ENCODE data around the gene CAMTA1. TPM values are rescaled to one million over a fixed set of nuclear protein-coding genes. Genes with fewer than 3 reads are reported as not detected.

CAMTA1 gene
- total and polyA plus RNA-seq, 9 of the 15 experiments (the other 6 are each of a cell fraction or from before 2014, with no cell fraction given) = 43.9 to 161 (median 65.9) TPM

DNA sequence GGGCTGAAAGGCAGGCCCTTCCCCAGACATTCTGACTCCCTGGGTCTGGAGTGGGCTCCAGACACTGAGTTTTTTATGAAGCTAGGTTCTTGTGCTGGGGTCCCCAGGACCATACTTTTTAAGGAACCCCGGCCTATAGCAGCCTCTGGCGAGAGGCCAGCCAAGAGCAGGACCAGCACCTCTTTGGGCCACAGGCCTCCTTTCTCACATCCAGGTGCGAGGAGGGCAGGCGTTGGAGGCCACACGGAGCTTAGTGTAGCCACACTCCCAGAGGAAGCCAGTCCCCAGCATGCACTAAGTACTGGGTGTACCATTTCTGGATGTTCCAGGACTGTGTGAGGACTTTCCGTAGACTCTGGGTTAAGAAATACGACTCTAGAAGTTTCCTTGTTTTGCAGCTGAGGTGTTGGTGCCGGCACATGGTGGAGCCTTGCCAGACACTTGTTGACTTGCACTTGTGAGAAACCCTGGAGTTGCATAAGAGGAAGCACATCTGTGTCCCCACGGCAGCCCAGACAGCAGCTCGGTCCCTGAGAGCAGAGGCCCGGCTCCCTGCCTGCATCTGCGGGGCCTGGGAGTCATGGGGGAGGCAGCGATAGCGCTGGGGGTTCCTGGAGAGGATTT, 863.6 kb downstream of the CAMTA1 start:
- Histone ChIP-seq H3K4me1 (replicated peaks in 1 of 2; ENCODE audit: control insufficient read depth in 2 of 2, insufficient read depth in 2 of 2, low read length in 2 of 2) (peaks cover 0 to 9% of the 10 kb centered on the region in 2 experiments; a peak in 1 of 5 replicates), H3K9ac (ENCODE audit: insufficient read depth in 1 of 2, low read depth in 2 of 2, low read length in 2 of 2) (no peak overlapping the region), H3K36me3 (ENCODE audit: control insufficient read depth, insufficient read depth, low read length) (no peaks in the 10 kb centered on the region), H3K4me3 (no peak overlapping the region), H4K20me1 (replicated peaks; ENCODE audit: control insufficient read depth, insufficient read depth, low read length) (peaks cover 9% of the 10 kb centered on the region; the same call in 1 of the 2 replicates), H3K27me3 (ENCODE audit: control insufficient read depth in 2 of 2, insufficient read depth in 2 of 2, low read length in 2 of 2) (peaks cover 14 to 46% of the 10 kb centered on the region in 2 experiments; a peak in 3 of 5 replicates), H3K9me3 (replicated peaks; ENCODE audit: control insufficient read depth, insufficient read depth, low read depth, low read length) (no peaks in the 10 kb centered on the region), H2AFZ (ENCODE audit: low read depth, low read length) (no peak overlapping the region), H3K27ac (ENCODE audit: extremely low read depth, low read depth, low read length) (no peak overlapping the region), H3K4me2 (ENCODE audit: insufficient read depth, low read length) (no peak overlapping the region), H3K9me1 (ENCODE audit: control insufficient read depth, insufficient read depth, low read length) (peaks cover 7% of the 10 kb centered on the region), H3K79me2 (ENCODE audit: control insufficient read depth, insufficient read depth, low read length) (no peaks in the 10 kb centered on the region)
- BruUV-seq (replicated peaks) = no TSS peak
- FAIRE-seq (no peak), DNase-seq (ENCODE audit: extremely low read depth in 1 of 4, low spot score in 3 of 4) (no peak), ATAC-seq (no peak)
- WGBS (ENCODE audit: insufficient coverage, low coverage, missing lambda C conversion rate) = 1% methylated on average over 14 of the region's 14 CpGs
- intact Hi-C loops (cut with micrococcal nuclease) = loop anchor here (5.0 to 10.0 kb wide), 2 partner anchors 194 to 427 kb away; no protein-coding TSS in a partner anchor
- CTCF ChIA-PET (ENCODE audit: low intra/inter-chr PET ratio) = no interaction called here
- in situ Hi-C loops (cut with MboI) = loop anchor here (10.0 kb wide), 1 partner anchor 424 kb away; no protein-coding TSS in a partner anchor
- no peak for TF ChIP-seq BCL6 (CRISPR knock-in tag; IDR thresholded peaks at IDR 0.05)
- TF ChIP-seq ZNF408 (CRISPR knock-in tag; IDR thresholded peaks at IDR 0.05; ENCODE audit: low read depth) = no peak
- TF ChIP-seq SUPT5H (IDR thresholded peaks at IDR 0.05) = no peak
- no peak for TF ChIP-seq HNRNPL (IDR thresholded peaks at IDR 0.05; ENCODE audit: low read depth, low read length)
- no peak for TF ChIP-seq OTX1 (CRISPR knock-in tag; IDR thresholded peaks at IDR 0.05)
- TF ChIP-seq RBM15 (IDR thresholded peaks at IDR 0.05; ENCODE audit: insufficient read depth, low read length) = no peak
- no peak for TF ChIP-seq MCM5 (IDR thresholded peaks at IDR 0.05; ENCODE audit: low read depth)
- no peak for TF ChIP-seq SMAD3 (CRISPR knock-in tag; conservative IDR thresholded peaks at IDR 0.05)
- TF ChIP-seq HDGF (IDR thresholded peaks at IDR 0.05) = no peak
- no peak for TF ChIP-seq RBM39 (optimal IDR thresholded peaks at IDR 0.05; ENCODE audit: low read depth, low read length)
- TF ChIP-seq, protein P1, sequence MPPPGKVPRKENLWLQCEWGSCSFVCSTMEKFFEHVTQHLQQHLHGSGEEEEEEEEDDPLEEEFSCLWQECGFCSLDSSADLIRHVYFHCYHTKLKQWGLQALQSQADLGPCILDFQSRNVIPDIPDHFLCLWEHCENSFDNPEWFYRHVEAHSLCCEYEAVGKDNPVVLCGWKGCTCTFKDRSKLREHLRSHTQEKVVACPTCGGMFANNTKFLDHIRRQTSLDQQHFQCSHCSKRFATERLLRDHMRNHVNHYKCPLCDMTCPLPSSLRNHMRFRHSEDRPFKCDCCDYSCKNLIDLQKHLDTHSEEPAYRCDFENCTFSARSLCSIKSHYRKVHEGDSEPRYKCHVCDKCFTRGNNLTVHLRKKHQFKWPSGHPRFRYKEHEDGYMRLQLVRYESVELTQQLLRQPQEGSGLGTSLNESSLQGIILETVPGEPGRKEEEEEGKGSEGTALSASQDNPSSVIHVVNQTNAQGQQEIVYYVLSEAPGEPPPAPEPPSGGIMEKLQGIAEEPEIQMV (tag; conservative IDR thresholded peaks at IDR 0.05; ENCODE audit: low read depth) = no peak
- TF ChIP-seq KDM1A (IDR thresholded peaks at IDR 0.05) = no peak
- no peak for TF ChIP-seq HLTF (IDR thresholded peaks at IDR 0.05)
- no peak for TF ChIP-seq MYNN (IDR thresholded peaks at IDR 0.05)
- no peak for TF ChIP-seq MYNN (CRISPR knock-in tag; IDR thresholded peaks at IDR 0.05)
- no peak for TF ChIP-seq ZNF561 (CRISPR knock-in tag; conservative IDR thresholded peaks at IDR 0.05)
- TF ChIP-seq ARID3B (CRISPR knock-in tag; IDR thresholded peaks at IDR 0.05; ENCODE audit: borderline replicate concordance) = no peak
- POLR2A ChIA-PET = interaction anchor here (0.6 to 1.3 kb wide), 4 partner anchors 9 to 867 kb away, joined by 3 to 5 read pairs (median 3); no protein-coding TSS in a partner anchor
